HepG2 (cell line): ENCODE data around the gene GH2. TPM values are rescaled to one million over a fixed set of nuclear protein-coding genes. Genes with fewer than 3 reads are reported as not detected.

Experiments used
- CBX5 ChIP-seq: sonication (generic); formaldehyde crosslinking; IDR thresholded peaks from 2 replicates; pipeline ENCODE4 v1.4.0; 2020; ENCODE audit warnings: missing genetic modification reagents, borderline replicate concordance
- CREM ChIP-seq, 2 experiments: sonication (generic) in 1 of 2; formaldehyde crosslinking in 1 of 2; IDR thresholded peaks; 2 replicates each; pipeline versions ENCODE4 v1.4.0 to v1.6.1; 2016 to 2020; ENCODE audit warnings: antibody characterized with exemption in 1 of 2, mild to moderate bottlenecking in 1 of 2, missing genetic modification reagents in 1 of 2
- FOXP4 ChIP-seq: sonication (generic); formaldehyde crosslinking; IDR thresholded peaks from 2 replicates; pipeline ENCODE4 v1.4.0; 2020; ENCODE audit warnings: missing genetic modification reagents
- GLMP ChIP-seq: sonication (generic); formaldehyde crosslinking; IDR thresholded peaks from 2 replicates; pipeline ENCODE4 v1.9.0; 2021; ENCODE audit warnings: missing genetic modification reagents, mild to moderate bottlenecking, borderline replicate concordance
- HMG20B ChIP-seq: conservative IDR thresholded peaks from 2 replicates; pipeline ENCODE4 v1.6.1; 2016; ENCODE audit warnings: missing genetic modification reagents, missing compliant biosample characterization
- KLF15 ChIP-seq: sonication (generic); formaldehyde crosslinking; IDR thresholded peaks from 2 replicates; pipeline ENCODE4 v1.8.1; 2023; ENCODE audit warnings: borderline replicate concordance, mild to moderate bottlenecking, inconsistent platforms, missing genetic modification reagents, mixed read lengths
- POLR2AphosphoS2 ChIP-seq: IDR thresholded peaks from 2 replicates; pipeline ENCODE4 v1.6.1; 2011; ENCODE audit warnings: low read depth, low read length, improper control_type of control experiment
- RFX5 ChIP-seq: IDR thresholded peaks from 2 replicates; pipeline ENCODE4 v1.6.1; 2011; ENCODE audit warnings: low read depth, low read length, improper control_type of control experiment
- TEAD3 ChIP-seq: optimal IDR thresholded peaks from 2 replicates; pipeline ENCODE3; 2016; ENCODE audit warnings: borderline replicate concordance
- ZNF577 ChIP-seq: sonication (generic); formaldehyde crosslinking; IDR thresholded peaks from 2 replicates; pipeline ENCODE4 v1.4.0; 2020; ENCODE audit warnings: mild to moderate bottlenecking, low read depth, missing genetic modification reagents, borderline replicate concordance
- ZNF709 ChIP-seq: sonication (generic); formaldehyde crosslinking; IDR thresholded peaks from 2 replicates; pipeline ENCODE4 v1.5.0; 2020; ENCODE audit warnings: mild to moderate bottlenecking, missing genetic modification reagents
- polyA plus RNA-seq, 8 experiments: library from polyadenylated mRNA; depleted of rRNA in 3 of 8; stranded (reverse) in 7 of 8; unstranded in 1 of 8; fragments of >200 nt; fragmentation: Illumina TruSeq in 4 of 8; extraction: Trizol in 4 of 8; gene quantifications; 2 replicates each; pipeline versions ENCODE4 v1.2.1 to v1.2.3, GENCODE V29; 2011 to 2016; ENCODE audit warnings: low read depth in 4 of 8, missing spikeins in 1 of 8, mixed read lengths in 1 of 8; ENCODE audit not compliant: insufficient read depth in 1 of 8
- total RNA-seq, 5 experiments: library from RNA; depleted of rRNA; stranded (reverse); fragments of >200 nt; fragmentation: Illumina TruSeq; extraction: Trizol; gene quantifications; 2 replicates each; pipeline ENCODE4 v1.2.3, GENCODE V29; 2016; ENCODE audit warnings: low read depth in 1 of 5
- TF ChIP-seq, protein P1 (sequence below): sonication (generic); formaldehyde crosslinking; IDR thresholded peaks from 2 replicates; pipeline ENCODE4 v1.4.0; 2020; ENCODE audit warnings: missing genetic modification reagents, borderline replicate concordance
- TF ChIP-seq, protein P2 (sequence below): sonication (generic); formaldehyde crosslinking; IDR thresholded peaks from one replicate; pipeline ENCODE4 v1.5.1; 2020; ENCODE audit warnings: mild to moderate bottlenecking, missing genetic modification reagents; ENCODE audit errors: not compliant biosample characterization

The GH2 gene
- total and polyA plus RNA-seq, 2 of the 13 experiments (the other 11 are each of a cell fraction or from before 2014, with no cell fraction given): not detected

- TF ChIP-seq, protein P1, sequence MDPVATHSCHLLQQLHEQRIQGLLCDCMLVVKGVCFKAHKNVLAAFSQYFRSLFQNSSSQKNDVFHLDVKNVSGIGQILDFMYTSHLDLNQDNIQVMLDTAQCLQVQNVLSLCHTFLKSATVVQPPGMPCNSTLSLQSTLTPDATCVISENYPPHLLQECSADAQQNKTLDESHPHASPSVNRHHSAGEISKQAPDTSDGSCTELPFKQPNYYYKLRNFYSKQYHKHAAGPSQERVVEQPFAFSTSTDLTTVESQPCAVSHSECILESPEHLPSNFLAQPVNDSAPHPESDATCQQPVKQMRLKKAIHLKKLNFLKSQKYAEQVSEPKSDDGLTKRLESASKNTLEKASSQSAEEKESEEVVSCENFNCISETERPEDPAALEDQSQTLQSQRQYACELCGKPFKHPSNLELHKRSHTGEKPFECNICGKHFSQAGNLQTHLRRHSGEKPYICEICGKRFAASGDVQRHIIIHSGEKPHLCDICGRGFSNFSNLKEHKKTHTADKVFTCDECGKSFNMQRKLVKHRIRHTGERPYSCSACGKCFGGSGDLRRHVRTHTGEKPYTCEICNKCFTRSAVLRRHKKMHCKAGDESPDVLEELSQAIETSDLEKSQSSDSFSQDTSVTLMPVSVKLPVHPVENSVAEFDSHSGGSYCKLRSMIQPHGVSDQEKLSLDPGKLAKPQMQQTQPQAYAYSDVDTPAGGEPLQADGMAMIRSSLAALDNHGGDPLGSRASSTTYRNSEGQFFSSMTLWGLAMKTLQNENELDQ (CRISPR knock-in tag): peak; percentile 73; the same call in 1 of the 2 replicates
- TF ChIP-seq HMG20B (peak; percentile 61; the same call in 1 of the 2 replicates), ZNF577 (no peak), TEAD3 (peak; percentile 84), KLF15 (peak; percentile 54; the same call in 1 of the 2 replicates), POLR2AphosphoS2 (no peak), FOXP4 (CRISPR knock-in tag) (peak; percentile 83), RFX5 (peak; percentile 76), CBX5 (CRISPR knock-in tag) (peak; percentile 95), CREM (IDR thresholded peaks at IDR 0.05) (peak; percentile 74), CREM (CRISPR knock-in tag; IDR thresholded peaks at IDR 0.05) (peak; percentile 53; the same call in 1 of the 2 replicates), GLMP (no peak), ZNF709 (CRISPR knock-in tag) (peak; percentile 85; the same call in 1 of the 2 replicates)
- TF ChIP-seq, protein P2, sequence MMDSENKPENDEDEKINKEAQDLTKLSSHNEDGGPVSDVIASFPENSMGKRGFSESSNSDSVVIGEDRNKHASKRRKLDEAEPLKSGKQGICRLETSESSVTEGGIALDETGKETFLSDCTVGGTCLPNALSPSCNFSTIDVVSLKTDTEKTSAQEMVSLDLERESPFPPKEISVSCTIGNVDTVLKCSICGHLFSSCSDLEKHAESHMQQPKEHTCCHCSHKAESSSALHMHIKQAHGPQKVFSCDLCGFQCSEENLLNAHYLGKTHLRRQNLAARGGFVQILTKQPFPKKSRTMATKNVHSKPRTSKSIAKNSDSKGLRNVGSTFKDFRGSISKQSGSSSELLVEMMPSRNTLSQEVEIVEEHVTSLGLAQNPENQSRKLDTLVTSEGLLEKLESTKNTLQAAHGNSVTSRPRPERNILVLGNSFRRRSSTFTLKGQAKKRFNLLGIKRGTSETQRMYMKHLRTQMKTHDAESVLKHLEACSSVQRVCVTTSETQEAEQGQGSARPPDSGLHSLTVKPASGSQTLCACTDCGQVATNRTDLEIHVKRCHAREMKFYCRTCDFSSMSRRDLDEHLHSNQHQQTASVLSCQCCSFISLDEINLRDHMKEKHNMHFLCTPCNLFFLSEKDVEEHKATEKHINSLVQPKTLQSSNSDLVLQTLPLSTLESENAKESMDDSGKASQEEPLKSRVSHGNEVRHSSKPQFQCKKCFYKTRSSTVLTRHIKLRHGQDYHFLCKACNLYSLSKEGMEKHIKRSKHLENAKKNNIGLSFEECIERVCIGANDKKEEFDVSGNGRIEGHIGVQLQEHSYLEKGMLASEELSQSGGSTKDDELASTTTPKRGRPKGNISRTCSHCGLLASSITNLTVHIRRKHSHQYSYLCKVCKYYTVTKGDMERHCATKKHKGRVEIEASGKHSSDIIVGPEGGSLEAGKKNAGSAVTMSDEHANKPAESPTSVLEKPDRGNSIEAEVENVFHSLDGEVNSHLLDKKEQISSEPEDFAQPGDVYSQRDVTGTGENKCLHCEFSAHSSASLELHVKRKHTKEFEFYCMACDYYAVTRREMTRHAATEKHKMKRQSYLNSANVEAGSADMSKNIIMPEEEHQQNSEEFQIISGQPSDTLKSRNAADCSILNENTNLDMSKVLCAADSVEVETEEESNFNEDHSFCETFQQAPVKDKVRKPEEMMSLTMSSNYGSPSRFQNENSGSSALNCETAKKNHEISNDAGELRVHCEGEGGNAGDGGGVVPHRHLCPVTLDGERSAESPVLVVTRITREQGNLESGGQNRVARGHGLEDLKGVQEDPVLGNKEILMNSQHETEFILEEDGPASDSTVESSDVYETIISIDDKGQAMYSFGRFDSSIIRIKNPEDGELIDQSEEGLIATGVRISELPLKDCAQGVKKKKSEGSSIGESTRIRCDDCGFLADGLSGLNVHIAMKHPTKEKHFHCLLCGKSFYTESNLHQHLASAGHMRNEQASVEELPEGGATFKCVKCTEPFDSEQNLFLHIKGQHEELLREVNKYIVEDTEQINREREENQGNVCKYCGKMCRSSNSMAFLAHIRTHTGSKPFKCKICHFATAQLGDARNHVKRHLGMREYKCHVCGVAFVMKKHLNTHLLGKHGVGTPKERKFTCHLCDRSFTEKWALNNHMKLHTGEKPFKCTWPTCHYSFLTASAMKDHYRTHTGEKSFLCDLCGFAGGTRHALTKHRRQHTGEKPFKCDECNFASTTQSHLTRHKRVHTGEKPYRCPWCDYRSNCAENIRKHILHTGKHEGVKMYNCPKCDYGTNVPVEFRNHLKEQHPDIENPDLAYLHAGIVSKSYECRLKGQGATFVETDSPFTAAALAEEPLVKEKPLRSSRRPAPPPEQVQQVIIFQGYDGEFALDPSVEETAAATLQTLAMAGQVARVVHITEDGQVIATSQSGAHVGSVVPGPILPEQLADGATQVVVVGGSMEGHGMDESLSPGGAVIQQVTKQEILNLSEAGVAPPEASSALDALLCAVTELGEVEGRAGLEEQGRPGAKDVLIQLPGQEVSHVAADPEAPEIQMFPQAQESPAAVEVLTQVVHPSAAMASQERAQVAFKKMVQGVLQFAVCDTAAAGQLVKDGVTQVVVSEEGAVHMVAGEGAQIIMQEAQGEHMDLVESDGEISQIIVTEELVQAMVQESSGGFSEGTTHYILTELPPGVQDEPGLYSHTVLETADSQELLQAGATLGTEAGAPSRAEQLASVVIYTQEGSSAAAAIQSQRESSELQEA (CRISPR knock-in tag): peak; percentile 70
These were observed 39.0 kb downstream of the GH2 start, which contains the start of gene SMARCD2 (continued) for GRCh38 chr17:63842540-63843386.
